Prostate gland (tissue), 2 donors: Measurements from ENCODE around the gene COL23A1.
"Not testable (repeated sequence)": the region's sequence is repeated elsewhere in the genome, so short reads cannot be mapped to it uniquely, and the experiment has no call there.

Source experiments
- POLR2A ChIP-seq: fragments of 450-650 bp; IDR thresholded peaks from one replicate; pipeline ENCODE4 v1.6.1; 2016; ENCODE audit warnings: antibody characterized with exemption, mild to moderate bottlenecking
- TF ChIP-seq, protein P1 (sequence below), 4 experiments: fragments of 200-600 bp in 2 of 4; fragments of 450-650 bp in 2 of 4; sonication (generic) in 2 of 4; IDR thresholded peaks; 1 replicate in 3 of 4; 2 replicates in 1 of 4; pipeline ENCODE4 v1.5.1; 2016 to 2019; ENCODE audit warnings: antibody characterized with exemption in 4 of 4, mild to moderate bottlenecking in 2 of 4, moderate library complexity in 2 of 4

DNA sequence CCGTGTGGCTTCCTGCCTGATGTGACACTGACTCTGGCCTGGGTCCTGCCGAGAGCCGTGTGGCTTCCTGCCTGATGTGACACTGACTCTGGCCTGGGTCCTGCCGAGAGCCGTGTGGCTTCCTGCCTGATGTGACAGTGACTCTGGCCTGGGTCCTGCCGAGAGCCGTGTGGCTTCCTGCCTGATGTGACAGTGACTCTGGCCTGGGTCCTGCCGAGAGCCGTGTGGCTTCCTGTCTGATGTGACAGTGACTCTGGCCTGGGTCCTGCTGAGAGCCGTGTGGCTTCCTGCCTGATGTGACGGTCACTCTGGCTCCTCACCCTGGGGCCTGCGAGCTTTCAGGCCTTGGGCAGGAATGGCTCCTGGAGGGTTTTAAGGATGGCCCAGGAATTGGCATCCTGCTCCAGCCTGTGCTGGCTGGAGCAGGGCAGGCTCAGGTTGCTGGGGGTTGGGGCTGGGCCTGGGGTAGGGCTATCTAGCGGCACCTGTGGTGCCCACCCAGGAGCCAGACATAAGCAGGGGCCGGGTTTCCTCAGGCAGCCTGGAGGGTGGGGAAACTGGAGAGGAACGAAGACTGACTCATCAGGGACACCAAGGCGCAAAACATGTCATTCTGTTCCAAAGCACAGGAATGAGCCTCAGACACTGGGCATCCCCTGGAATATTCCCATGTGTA is 350.4 kb downstream of the COL23A1 start:
- TF ChIP-seq, protein P1, sequence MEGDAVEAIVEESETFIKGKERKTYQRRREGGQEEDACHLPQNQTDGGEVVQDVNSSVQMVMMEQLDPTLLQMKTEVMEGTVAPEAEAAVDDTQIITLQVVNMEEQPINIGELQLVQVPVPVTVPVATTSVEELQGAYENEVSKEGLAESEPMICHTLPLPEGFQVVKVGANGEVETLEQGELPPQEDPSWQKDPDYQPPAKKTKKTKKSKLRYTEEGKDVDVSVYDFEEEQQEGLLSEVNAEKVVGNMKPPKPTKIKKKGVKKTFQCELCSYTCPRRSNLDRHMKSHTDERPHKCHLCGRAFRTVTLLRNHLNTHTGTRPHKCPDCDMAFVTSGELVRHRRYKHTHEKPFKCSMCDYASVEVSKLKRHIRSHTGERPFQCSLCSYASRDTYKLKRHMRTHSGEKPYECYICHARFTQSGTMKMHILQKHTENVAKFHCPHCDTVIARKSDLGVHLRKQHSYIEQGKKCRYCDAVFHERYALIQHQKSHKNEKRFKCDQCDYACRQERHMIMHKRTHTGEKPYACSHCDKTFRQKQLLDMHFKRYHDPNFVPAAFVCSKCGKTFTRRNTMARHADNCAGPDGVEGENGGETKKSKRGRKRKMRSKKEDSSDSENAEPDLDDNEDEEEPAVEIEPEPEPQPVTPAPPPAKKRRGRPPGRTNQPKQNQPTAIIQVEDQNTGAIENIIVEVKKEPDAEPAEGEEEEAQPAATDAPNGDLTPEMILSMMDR (IDR thresholded peaks at IDR 0.05) = not testable (repeated sequence)
- not testable (repeated sequence) for TF ChIP-seq POLR2A
